SHP77 (cell line): ENCODE results near the gene CPSF2.

Experiments
- DNase-seq, 2 experiments: peaks; one replicate each; lab custom pipeline; 2025; lab: John Stamatoyannopoulos, UW

CPSF2 gene

GRCh38 chr14:92121670-92122350 lies at the start of gene CPSF2, which contains the start of gene NDUFB1:
Gene CPSF2 (plus strand): TSS chr14:92121969. CDS start chr14:92130985, 9,016 bp downstream.
Gene NDUFB1 (minus strand): TSS chr14:92121706. CDS start chr14:92117637, 4,069 bp downstream.
- DNase-seq: peak; percentile 67 to 71

- no peak for DNase-seq
Observed at GRCh38 chr14:92074555-92074954, 47.2 kb upstream of the CPSF2 start.

- DNase-seq: no peak
Observed at GRCh38 chr14:92088494-92088893, 33.3 kb upstream of the CPSF2 start.

GRCh38 chr14:92093320-92093719 lies 28.4 kb upstream of the CPSF2 start:
- DNase-seq: no peak

- DNase-seq: no peak
Observed at GRCh38 chr14:92099802-92100201, 22.0 kb upstream of the CPSF2 start.

- DNase-seq: no peak
Observed at GRCh38 chr14:92103363-92103989, 18.3 kb upstream of the CPSF2 start.

GRCh38 chr14:92105073-92105892 lies 16.5 kb upstream of the CPSF2 start:
- no peak for DNase-seq

- DNase-seq: peak in 1 of 2 experiments; percentile 17
Observed at GRCh38 chr14:92105893-92106142, 16.0 kb upstream of the CPSF2 start.

- DNase-seq: peak; percentile 96 to 97
Observed at GRCh38 chr14:92106143-92106926, 15.4 kb upstream of the CPSF2 start, which contains the start of gene ATXN3. Gene ATXN3 (minus strand): TSS chr14:92106582. CDS start chr14:92106552, 30 bp downstream.

- no peak for DNase-seq
Observed at GRCh38 chr14:92108345-92109254, 13.2 kb upstream of the CPSF2 start.

- no peak for DNase-seq
Observed at GRCh38 chr14:92109490-92109889, 12.3 kb upstream of the CPSF2 start.

GRCh38 chr14:92121207-92121669 lies 531 bp upstream of the CPSF2 start:
- no peak for DNase-seq

- DNase-seq: no peak
Observed at GRCh38 chr14:92122351-92122677, 545 bp downstream of the CPSF2 start.

- DNase-seq: no peak
Observed at GRCh38 chr14:92122761-92123160, 992 bp downstream of the CPSF2 start.

GRCh38 chr14:92134456-92134855 lies 12.7 kb downstream of the CPSF2 start:
- no peak for DNase-seq

- peak in 1 of 2 experiments; percentile 18 for DNase-seq
Observed at GRCh38 chr14:92135269-92135668, 13.5 kb downstream of the CPSF2 start.

GRCh38 chr14:92143309-92143708 lies 21.5 kb downstream of the CPSF2 start:
- DNase-seq: no peak

- DNase-seq: no peak
Observed at GRCh38 chr14:92143962-92144361, 22.2 kb downstream of the CPSF2 start.

- DNase-seq: no peak
Observed at GRCh38 chr14:92144708-92145107, 22.9 kb downstream of the CPSF2 start.

GRCh38 chr14:92153581-92153980 lies 31.8 kb downstream of the CPSF2 start:
- no peak for DNase-seq
